GM12864 (cell line): ENCODE data around the gene B4GAT1.

ENCODE experiments used
- DNase-seq: peaks from one replicate; pipeline ENCODE4 v3.0.0-alpha.2; 2011; ENCODE audit warnings: low read depth
- H3K4me3 ChIP-seq: 2 replicates; pipeline ENCODE4 v1.5.1; 2011; ENCODE audit warnings: mild to moderate bottlenecking, low read depth, low read length, control low read depth
- TF ChIP-seq, protein P1 (sequence below): IDR thresholded peaks from 2 replicates; pipeline ENCODE4 v1.5.1; 2011; ENCODE audit warnings: low read depth, mild to moderate bottlenecking, moderate library complexity, low read length, control low read depth, inconsistent platforms; ENCODE audit errors: missing control alignments

B4GAT1 gene

DNA sequence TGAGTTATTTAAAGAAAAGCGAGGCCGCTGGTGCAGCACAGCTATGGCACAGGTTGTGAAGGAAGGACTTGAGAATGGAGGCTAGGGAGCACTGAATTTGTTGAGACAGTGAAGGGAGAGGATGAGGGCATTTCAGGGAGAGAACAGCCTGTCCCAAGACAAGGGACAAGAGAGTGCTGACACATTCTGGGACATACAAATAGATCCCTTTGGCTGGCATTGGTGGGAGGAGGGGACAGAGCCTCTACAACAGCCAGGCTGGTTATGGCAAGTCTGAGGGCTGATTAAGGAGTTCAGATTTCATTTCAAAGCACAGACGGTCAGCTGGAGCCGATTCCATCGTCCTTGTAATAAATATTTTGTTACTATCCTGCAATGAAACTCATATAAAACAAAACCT is 25.8 kb upstream of the B4GAT1 start:
- DNase-seq = no peak
- no peak overlapping the region for H3K4me3 ChIP-seq
- TF ChIP-seq, protein P1, sequence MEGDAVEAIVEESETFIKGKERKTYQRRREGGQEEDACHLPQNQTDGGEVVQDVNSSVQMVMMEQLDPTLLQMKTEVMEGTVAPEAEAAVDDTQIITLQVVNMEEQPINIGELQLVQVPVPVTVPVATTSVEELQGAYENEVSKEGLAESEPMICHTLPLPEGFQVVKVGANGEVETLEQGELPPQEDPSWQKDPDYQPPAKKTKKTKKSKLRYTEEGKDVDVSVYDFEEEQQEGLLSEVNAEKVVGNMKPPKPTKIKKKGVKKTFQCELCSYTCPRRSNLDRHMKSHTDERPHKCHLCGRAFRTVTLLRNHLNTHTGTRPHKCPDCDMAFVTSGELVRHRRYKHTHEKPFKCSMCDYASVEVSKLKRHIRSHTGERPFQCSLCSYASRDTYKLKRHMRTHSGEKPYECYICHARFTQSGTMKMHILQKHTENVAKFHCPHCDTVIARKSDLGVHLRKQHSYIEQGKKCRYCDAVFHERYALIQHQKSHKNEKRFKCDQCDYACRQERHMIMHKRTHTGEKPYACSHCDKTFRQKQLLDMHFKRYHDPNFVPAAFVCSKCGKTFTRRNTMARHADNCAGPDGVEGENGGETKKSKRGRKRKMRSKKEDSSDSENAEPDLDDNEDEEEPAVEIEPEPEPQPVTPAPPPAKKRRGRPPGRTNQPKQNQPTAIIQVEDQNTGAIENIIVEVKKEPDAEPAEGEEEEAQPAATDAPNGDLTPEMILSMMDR = no peak

DNA sequence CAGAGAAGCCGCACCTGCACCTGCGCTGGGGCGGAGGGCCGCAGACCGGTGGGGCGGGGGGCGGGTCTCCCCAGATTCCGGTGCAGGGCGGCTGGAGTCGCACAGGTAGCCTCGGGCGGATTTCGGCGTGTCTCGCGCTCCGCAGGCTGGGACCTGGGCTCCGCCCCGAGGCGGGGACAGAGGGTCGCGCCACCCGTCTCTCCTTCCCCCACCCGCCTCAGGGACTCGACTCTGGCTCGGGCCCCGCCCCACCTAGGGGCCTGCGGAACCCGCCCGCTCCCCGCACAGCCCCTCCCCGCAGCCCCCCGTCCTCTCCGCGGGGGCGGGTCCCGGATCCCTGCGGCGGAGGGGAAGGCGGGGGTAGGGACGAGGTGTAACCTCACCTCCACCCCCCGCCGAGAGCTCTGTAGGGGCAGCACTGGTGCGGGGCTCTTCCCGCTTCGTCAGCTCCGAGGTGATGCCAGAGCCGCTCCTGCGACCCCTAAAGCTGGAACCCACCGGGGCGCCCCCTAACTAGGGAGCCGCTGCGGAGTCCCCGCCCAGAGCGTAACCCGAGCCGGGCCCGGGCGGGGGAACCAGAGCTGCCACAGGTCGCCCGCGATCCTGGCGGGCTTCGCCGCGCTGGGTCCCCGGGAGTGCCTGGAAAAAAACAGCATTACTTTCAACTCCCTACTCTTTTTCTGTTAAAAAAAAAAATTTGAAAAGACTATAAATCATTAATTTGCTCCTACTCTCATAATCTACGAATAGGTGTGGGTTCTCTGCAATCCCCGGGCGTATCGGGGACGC is 24.4 kb upstream of the B4GAT1 start, which contains the start of gene SLC29A2:
Gene SLC29A2, minus strand, starts transcription at position 134 of the 789 bp plus-strand sequence. CDS start 169 bp downstream, outside the sequence.
- peak within 1 kb of the TSS; percentile 63 for H3K4me3 ChIP-seq
- DNase-seq = no peak
- TF ChIP-seq, protein P1 = no peak

DNA sequence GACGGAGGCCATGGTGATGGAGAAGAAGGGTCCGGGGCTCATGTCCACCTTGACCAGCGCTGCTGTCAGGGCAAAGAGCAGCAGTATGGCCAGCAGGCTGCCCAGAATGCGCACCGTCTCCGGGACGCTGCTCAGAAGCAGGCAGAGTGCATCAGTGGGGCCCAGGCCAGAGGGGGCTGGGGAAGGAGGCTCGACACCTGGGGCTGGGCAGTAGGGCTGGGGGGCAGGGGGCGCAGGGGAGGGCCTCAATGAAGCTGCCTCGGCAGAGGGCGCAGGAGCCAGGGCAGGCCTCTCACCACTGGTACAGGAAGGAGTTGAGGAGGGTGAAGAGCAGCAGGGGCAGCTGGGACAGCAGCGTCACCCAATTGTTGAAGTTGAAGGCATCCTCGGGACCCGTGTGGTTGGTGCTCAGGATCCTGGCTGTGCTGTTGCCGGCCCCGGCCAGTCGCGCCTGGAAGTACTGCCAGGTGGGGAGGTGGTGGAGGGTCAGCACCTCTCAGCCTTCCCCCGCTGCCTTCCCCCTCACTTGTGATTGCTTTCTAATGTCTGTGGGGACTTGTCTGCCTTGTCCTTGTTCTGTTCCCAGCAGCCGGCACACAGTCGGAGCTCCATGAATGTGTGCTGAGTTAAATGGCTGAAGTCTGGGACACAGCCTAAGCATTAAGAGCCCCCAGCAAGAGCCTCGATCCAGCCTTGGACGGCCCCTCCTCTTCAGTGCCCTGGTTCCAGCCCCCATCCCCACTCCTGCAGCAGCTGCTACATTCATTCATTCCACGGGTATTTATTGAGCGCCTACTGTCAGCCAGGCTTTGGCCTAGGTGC is 21.9 kb upstream of the B4GAT1 start:
- no peak for DNase-seq
- no peak overlapping the region for H3K4me3 ChIP-seq
- TF ChIP-seq, protein P1 = no peak

DNA sequence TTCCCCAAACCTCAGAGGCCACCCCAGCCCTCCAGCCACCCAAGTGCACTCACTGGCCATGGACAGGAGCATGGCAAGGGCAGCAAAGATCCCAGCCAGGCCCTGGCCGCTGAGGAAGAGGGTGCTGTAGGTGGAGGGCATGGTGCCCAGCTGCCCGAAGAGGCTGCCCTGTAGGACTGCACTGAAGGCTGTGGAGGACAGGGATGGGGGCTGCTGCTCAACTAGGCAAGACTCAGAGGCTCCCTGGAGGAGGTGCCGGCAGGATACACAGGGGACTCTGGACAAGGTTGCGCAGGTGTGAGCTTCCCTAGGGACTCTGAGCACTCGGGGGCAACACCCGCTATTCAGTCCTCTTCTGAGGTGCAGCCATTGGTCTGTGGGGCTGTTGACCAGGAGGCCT is 21.1 kb upstream of the B4GAT1 start:
- DNase-seq = no peak
- TF ChIP-seq, protein P1 = no peak
- no peak overlapping the region for H3K4me3 ChIP-seq

DNA sequence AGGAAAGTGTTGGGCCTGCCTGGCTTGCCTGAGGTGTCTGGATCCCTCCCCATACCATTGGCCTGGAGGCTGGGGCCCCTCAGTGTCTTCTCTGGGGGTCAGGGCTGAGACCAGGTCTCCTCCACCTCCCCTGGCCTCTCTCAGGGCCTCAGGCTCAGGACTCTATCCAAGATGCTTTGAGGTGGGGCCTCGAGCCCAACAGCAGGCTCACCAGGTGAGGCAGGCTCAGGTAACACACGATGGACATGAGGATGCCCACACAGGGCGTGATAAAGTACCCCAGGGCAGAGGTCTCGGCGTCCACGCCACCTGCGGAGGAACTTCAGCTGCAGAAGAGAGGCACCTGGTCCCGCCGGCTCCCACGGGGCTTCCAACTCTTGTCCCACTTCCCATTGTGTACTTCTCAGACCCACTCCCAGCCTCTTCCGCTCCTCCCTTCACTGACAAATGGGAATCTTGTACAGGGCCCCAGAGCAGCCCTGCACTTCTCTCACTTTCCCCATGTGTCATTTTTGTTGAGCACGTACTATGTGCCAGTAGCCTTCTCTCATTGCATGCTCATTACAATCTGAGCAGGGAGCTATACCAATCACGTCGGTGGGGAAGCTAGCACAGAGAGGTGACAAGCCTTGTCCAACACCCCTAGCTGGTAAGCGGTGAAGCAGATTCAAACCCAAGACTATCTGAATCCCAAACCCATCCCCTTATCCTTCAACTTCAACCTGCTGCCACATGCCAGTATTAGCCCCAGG is 20.3 kb upstream of the B4GAT1 start:
- no peak for DNase-seq
- TF ChIP-seq, protein P1 = no peak
- no peak overlapping the region for H3K4me3 ChIP-seq

DNA sequence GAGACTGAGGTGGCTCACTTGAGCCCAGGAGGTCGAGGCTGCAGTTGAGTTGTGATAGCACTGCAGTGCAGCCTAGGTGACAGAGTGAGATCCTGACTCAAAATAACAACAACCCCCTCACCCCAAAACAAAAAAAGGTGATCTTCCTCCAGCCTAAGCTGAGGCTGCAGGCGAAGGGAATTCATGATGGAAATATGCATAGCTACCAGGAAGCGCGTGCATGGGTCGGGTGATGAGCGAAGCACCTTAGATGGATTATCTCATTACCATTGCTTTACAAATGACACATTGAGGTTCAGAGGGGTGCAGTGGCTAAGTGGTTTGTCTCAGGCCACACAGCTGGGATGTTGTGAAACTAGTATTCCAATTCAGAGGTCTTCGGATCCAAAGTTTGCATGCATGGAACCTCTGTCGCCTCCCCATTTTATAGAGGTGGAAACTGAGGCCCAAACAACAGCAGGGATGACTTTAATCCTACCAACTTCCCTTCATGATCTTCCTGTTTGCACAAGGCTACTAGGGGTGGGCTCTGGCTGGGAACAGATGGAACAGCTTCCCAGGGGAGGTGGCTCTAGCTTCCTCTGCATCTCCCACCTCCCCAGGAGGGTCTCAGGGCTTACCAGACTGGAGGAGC is 19.5 kb upstream of the B4GAT1 start:
- TF ChIP-seq, protein P1 = no peak
- no peak for DNase-seq
- H3K4me3 ChIP-seq = no peak overlapping the region
